Measurements from ENCODE around the gene PRRG2. TPM values are rescaled to one million over a fixed set of nuclear protein-coding genes. Genes with fewer than 3 reads are reported as not detected.

PRRG2 gene
- total RNA-seq, 1 experiment from 2014 or later: 1.5 TPM

- ChIA-PET POLR2A (ENCODE audit: low non-redundant PET) (interaction anchor here (1.2 kb wide), 1 partner anchor 16 kb away, joined by 6 read pairs; no protein-coding TSS in a partner anchor), CTCF (no interaction called here)
- Histone ChIP-seq H3K27ac (ENCODE audit: low read depth, low read length, poor library complexity, severe bottlenecking) (no peak overlapping the region), H3K4me3 (ENCODE audit: low read depth, low read length, poor library complexity, severe bottlenecking) (no peak overlapping the region), H3K36me3 (ENCODE audit: insufficient read depth, low read length, poor library complexity, severe bottlenecking) (peaks cover 63% of the 10 kb centered on the region), H3K4me1 (ENCODE audit: insufficient read depth, low read length, poor library complexity, severe bottlenecking) (peaks cover 7% of the 10 kb centered on the region), H3K27me3 (replicated peaks; ENCODE audit: insufficient read depth, low read depth, low read length, poor library complexity) (no peaks in the 10 kb centered on the region), H3K9me3 (ENCODE audit: low read depth, low read length, poor library complexity, severe bottlenecking) (no peaks in the 10 kb centered on the region)
- no TSS peak for BruUV-seq (replicated peaks)
- no peak for TF ChIP-seq EZH2 (IDR thresholded peaks at IDR 0.05; ENCODE audit: borderline replicate concordance, low read depth, low read length, poor library complexity, severe bottlenecking)
- no peak for TF ChIP-seq CTCF (conservative IDR thresholded peaks at IDR 0.05; ENCODE audit: low read depth, low read length)
- no peak for DNase-seq (ENCODE audit: low spot score)
- intact Hi-C loops (cut with micrococcal nuclease; ENCODE audit: unreplicated experiment): loop anchor here (5.0 kb wide), 2 partner anchors 82 to 217 kb away; partner anchors contain the start of genes FUZ and PRMT1
These were observed 14.1 kb downstream of the PRRG2 start for GRCh38 chr19:49594993-49595818.

- TSS peak; percentile 7 for BruUV-seq (replicated peaks)
- H3K4me1 ChIP-seq (ENCODE audit: insufficient read depth, low read length, poor library complexity, severe bottlenecking): peaks cover 7% of the 10 kb centered on the region
- DNase-seq (ENCODE audit: low spot score): no peak
- no peak overlapping the region for H3K27ac ChIP-seq (ENCODE audit: low read depth, low read length, poor library complexity, severe bottlenecking)
- TF ChIP-seq EZH2 (IDR thresholded peaks at IDR 0.05; ENCODE audit: borderline replicate concordance, low read depth, low read length, poor library complexity, severe bottlenecking) (no peak), CTCF (conservative IDR thresholded peaks at IDR 0.05; ENCODE audit: low read depth, low read length) (no peak)
- intact Hi-C loops (cut with micrococcal nuclease; ENCODE audit: unreplicated experiment): no loop called here
- peaks cover 69% of the 10 kb centered on the region for H3K36me3 ChIP-seq (ENCODE audit: insufficient read depth, low read length, poor library complexity, severe bottlenecking)
- POLR2A ChIA-PET (ENCODE audit: low non-redundant PET): interaction anchor here (1.2 kb wide), 1 partner anchor 16 kb away, joined by 6 read pairs; no protein-coding TSS in a partner anchor
- H3K9me3 ChIP-seq (ENCODE audit: low read depth, low read length, poor library complexity, severe bottlenecking): no peaks in the 10 kb centered on the region
- no peaks in the 10 kb centered on the region for H3K27me3 ChIP-seq (replicated peaks; ENCODE audit: insufficient read depth, low read depth, low read length, poor library complexity)
- CTCF ChIA-PET: no interaction called here
- H3K4me3 ChIP-seq (ENCODE audit: low read depth, low read length, poor library complexity, severe bottlenecking): no peak overlapping the region
These were observed 14.8 kb downstream of the PRRG2 start for GRCh38 chr19:49595819-49596404.

GRCh38 chr19:49596407-49596806 is 15.3 kb downstream of the PRRG2 start:
- no peaks in the 10 kb centered on the region for H3K27me3 ChIP-seq (replicated peaks; ENCODE audit: insufficient read depth, low read depth, low read length, poor library complexity)
- peaks cover 72% of the 10 kb centered on the region for H3K36me3 ChIP-seq (ENCODE audit: insufficient read depth, low read length, poor library complexity, severe bottlenecking)
- POLR2A ChIA-PET (ENCODE audit: low non-redundant PET): interaction anchor here (1.2 kb wide), 1 partner anchor 15 kb away, joined by 6 read pairs; no protein-coding TSS in a partner anchor
- DNase-seq (ENCODE audit: low spot score): no peak
- H3K4me1 ChIP-seq (ENCODE audit: insufficient read depth, low read length, poor library complexity, severe bottlenecking): peaks cover 7% of the 10 kb centered on the region
- intact Hi-C loops (cut with micrococcal nuclease; ENCODE audit: unreplicated experiment): no loop called here
- no peak for TF ChIP-seq CTCF (conservative IDR thresholded peaks at IDR 0.05; ENCODE audit: low read depth, low read length)
- TF ChIP-seq EZH2 (IDR thresholded peaks at IDR 0.05; ENCODE audit: borderline replicate concordance, low read depth, low read length, poor library complexity, severe bottlenecking): no peak
- no peak overlapping the region for H3K4me3 ChIP-seq (ENCODE audit: low read depth, low read length, poor library complexity, severe bottlenecking)
- BruUV-seq (replicated peaks): no TSS peak
- no peak overlapping the region for H3K27ac ChIP-seq (ENCODE audit: low read depth, low read length, poor library complexity, severe bottlenecking)
- CTCF ChIA-PET: no interaction called here
- H3K9me3 ChIP-seq (ENCODE audit: low read depth, low read length, poor library complexity, severe bottlenecking): no peaks in the 10 kb centered on the region
